Neuronal stem cell (in vitro differentiated cells): ENCODE measurements around the gene C1QTNF1.

Experiments
- DNase-seq: peaks from one replicate; pipeline ENCODE4 v3.0.0-alpha.2; 2013; ENCODE audit warnings: low spot score
- H2AFZ ChIP-seq: one replicate; pipeline ENCODE4 v1.6.1; 2013; ENCODE audit warnings: mild to moderate bottlenecking, low read length, inconsistent platforms
- H2AK5ac ChIP-seq: 2 replicates; pipeline ENCODE4 v1.6.1; 2013; ENCODE audit warnings: low read depth, mild to moderate bottlenecking, inconsistent platforms, low read length, moderate library complexity, mixed read lengths
- H2BK120ac ChIP-seq: 2 replicates; pipeline ENCODE4 v1.6.1; 2013; ENCODE audit warnings: low read depth, mild to moderate bottlenecking, inconsistent platforms, low read length, moderate library complexity, mixed read lengths
- H2BK12ac ChIP-seq: one replicate; pipeline ENCODE4 v1.6.1; 2013; ENCODE audit warnings: low read length, inconsistent platforms
- H2BK15ac ChIP-seq: 2 replicates; pipeline ENCODE4 v1.6.1; 2013; ENCODE audit warnings: mild to moderate bottlenecking, low read length, inconsistent platforms, mixed read lengths
- H2BK5ac ChIP-seq: one replicate; pipeline ENCODE4 v1.6.1; 2013; ENCODE audit warnings: inconsistent platforms, mild to moderate bottlenecking, low read length, moderate library complexity
- H3K14ac ChIP-seq: one replicate; pipeline ENCODE4 v1.6.1; 2013; ENCODE audit warnings: low read length, inconsistent platforms
- H3K18ac ChIP-seq: 2 replicates; pipeline ENCODE4 v1.6.1; 2013; ENCODE audit warnings: low read length, inconsistent platforms
- H3K23ac ChIP-seq: 2 replicates; pipeline ENCODE4 v1.6.1; 2013; ENCODE audit warnings: low read depth, mild to moderate bottlenecking, mixed read lengths, low read length, inconsistent platforms; ENCODE audit not compliant: poor library complexity
- H3K27ac ChIP-seq: replicated peaks from 3 replicates; pipeline ENCODE4 v1.5.1; 2013; ENCODE audit warnings: low read length, inconsistent platforms
- H3K27me3 ChIP-seq, 3 experiments: 2 replicates each; pipeline ENCODE4 v1.6.1; 2013; ENCODE audit warnings: low read length in 3 of 3, mild to moderate bottlenecking in 2 of 3, inconsistent platforms in 1 of 3, low read depth in 1 of 3, mixed read lengths in 1 of 3, moderate library complexity in 1 of 3; ENCODE audit not compliant: control insufficient read depth in 3 of 3, insufficient read depth in 3 of 3
- H3K36me3 ChIP-seq, 2 donors: replicated peaks in 1 of 2; 2 replicates each; pipeline ENCODE4 v1.6.1; 2013; ENCODE audit warnings: low read length in 2 of 2; ENCODE audit not compliant: control insufficient read depth in 2 of 2, insufficient read depth in 2 of 2
- H3K4ac ChIP-seq: 2 replicates; pipeline ENCODE4 v1.6.1; 2013; ENCODE audit warnings: inconsistent platforms, mild to moderate bottlenecking, low read length, moderate library complexity
- H3K4me1 ChIP-seq, 2 donors: 1 replicate in 1 of 2; 2 replicates in 1 of 2; pipeline ENCODE4 v1.6.1; 2013; ENCODE audit warnings: low read length in 2 of 2, low read depth in 1 of 2; ENCODE audit not compliant: control insufficient read depth in 2 of 2, insufficient read depth in 1 of 2
- H3K4me2 ChIP-seq: one replicate; pipeline ENCODE4 v1.6.1; 2013; ENCODE audit warnings: mild to moderate bottlenecking, low read length, inconsistent platforms; ENCODE audit not compliant: insufficient read depth, poor library complexity, severe bottlenecking
- H3K4me3 ChIP-seq, 2 donors: 2 replicates each; pipeline ENCODE4 v1.5.1; 2013; ENCODE audit warnings: low read length in 2 of 2, mild to moderate bottlenecking in 2 of 2, inconsistent platforms in 1 of 2, moderate library complexity in 1 of 2
- H3K79me1 ChIP-seq: one replicate; pipeline ENCODE4 v1.6.1; 2013; ENCODE audit warnings: low read depth, mild to moderate bottlenecking, inconsistent platforms, low read length, moderate library complexity
- H3K9ac ChIP-seq: one replicate; pipeline ENCODE4 v1.6.1; 2013; ENCODE audit warnings: mild to moderate bottlenecking, low read depth, low read length, inconsistent platforms; ENCODE audit not compliant: poor library complexity
- H3K9me3 ChIP-seq, 2 donors: replicated peaks in 1 of 2; 2 replicates each; pipeline versions ENCODE3 to v1.6.1; 2013; ENCODE audit warnings: low read length in 2 of 2, mild to moderate bottlenecking in 2 of 2, inconsistent platforms in 1 of 2, low read depth in 1 of 2, mixed read lengths in 1 of 2, moderate library complexity in 1 of 2; ENCODE audit not compliant: control insufficient read depth in 2 of 2, insufficient read depth in 1 of 2
- H4K8ac ChIP-seq: one replicate; pipeline ENCODE4 v1.6.1; 2013; ENCODE audit warnings: low read depth, mild to moderate bottlenecking, inconsistent platforms, low read length, moderate library complexity
- H4K91ac ChIP-seq: one replicate; pipeline ENCODE4 v1.6.1; 2013; ENCODE audit warnings: low read length, low read depth, mild to moderate bottlenecking, inconsistent platforms; ENCODE audit not compliant: poor library complexity
- WGBS, 2 donors: extraction: QIAGEN DNeasy Blood & Tissue Kit; methylation state at CpG; one replicate each; pipeline ENCODE4 v1.1.7; 2013; ENCODE audit warnings: missing lambda C conversion rate in 2 of 2, mixed read lengths in 1 of 2; ENCODE audit not compliant: insufficient read length in 2 of 2, insufficient replicate concordance in 1 of 2; ENCODE audit errors: extremely low coverage in 2 of 2; 5-methylcytosine and 5-hydroxymethylcytosine counted together

Gene C1QTNF1

GRCh38 chr17:79008666-79009387 lies 15.1 kb upstream of the C1QTNF1 start:
- Histone ChIP-seq H3K27ac (no peak overlapping the region), H3K27me3 (no peaks in the 10 kb centered on the region), H3K23ac (peak overlapping the region; percentile 51), H2BK5ac (no peak overlapping the region), H2AK5ac (peak overlapping the region; percentile 62), H3K4me3 (peak overlapping the region; percentile 92 to 100), H3K9me3 (peaks cover 5 to 11% of the 10 kb centered on the region in 2 donors), H2BK15ac (no peak overlapping the region), H2BK12ac (no peak overlapping the region), H3K18ac (peak overlapping the region; percentile 88), H3K4ac (no peak overlapping the region), H3K9ac (peak overlapping the region; percentile 95), H3K4me2 (peak overlapping the region; percentile 70), H2BK120ac (no peak overlapping the region), H3K14ac (peak overlapping the region; percentile 90), H3K4me1 (peaks cover 10 to 13% of the 10 kb centered on the region in 2 donors), H2AFZ (peak overlapping the region; percentile 92), H3K36me3 (peaks cover 2 to 15% of the 10 kb centered on the region in 2 donors), H3K79me1 (peaks cover 12% of the 10 kb centered on the region), H4K91ac (no peak overlapping the region), H4K8ac (peak overlapping the region; percentile 52)
- WGBS, 2 donors = no CpG with 5 or more reads among the region's 7 CpGs
- DNase-seq = no peak

GRCh38 chr17:79009397-79010303 lies 14.3 kb upstream of the C1QTNF1 start, which contains the start of gene CANT1:
TSS of gene CANT1 (minus strand) at chr17:79009764. CDS start at chr17:78997622, 12,142 bp downstream.
- Histone ChIP-seq H3K14ac (peak within 1 kb of the TSS; percentile 90), H4K91ac (peak within 1 kb of the TSS; percentile 85), H2BK5ac (peak within 1 kb of the TSS; percentile 59), H2BK12ac (no peak within 1 kb of the TSS), H3K9ac (peak within 1 kb of the TSS; percentile 95), H3K36me3 (peaks cover 2 to 15% of the 10 kb centered on the region in 2 donors), H2BK15ac (no peak within 1 kb of the TSS), H3K18ac (peak within 1 kb of the TSS; percentile 94), H3K79me1 (peaks cover 12% of the 10 kb centered on the region), H3K4ac (no peak within 1 kb of the TSS), H4K8ac (peak within 1 kb of the TSS; percentile 52), H3K4me3 (peak within 1 kb of the TSS; percentile 92 to 100), H3K4me1 (peaks cover 10 to 13% of the 10 kb centered on the region in 2 donors), H3K9me3 (peaks cover 5 to 15% of the 10 kb centered on the region in 2 donors), H2AFZ (peak within 1 kb of the TSS; percentile 92), H3K27me3 (no peaks in the 10 kb centered on the region), H3K27ac (no peak within 1 kb of the TSS), H3K23ac (peak within 1 kb of the TSS; percentile 51), H2BK120ac (peak within 1 kb of the TSS; percentile 28), H2AK5ac (peak within 1 kb of the TSS; percentile 77), H3K4me2 (peak within 1 kb of the TSS; percentile 70)
- WGBS, 2 donors = no CpG with 5 or more reads among the region's 73 CpGs
- DNase-seq = peak; percentile 87

GRCh38 chr17:79010304-79010646 lies 13.7 kb upstream of the C1QTNF1 start:
- no peaks in the 10 kb centered on the region for H3K27me3 ChIP-seq
- H3K4me3 ChIP-seq = peak overlapping the region in 1 of 2 donors; percentile 100
- peaks cover 10 to 13% of the 10 kb centered on the region in 2 donors for H3K4me1 ChIP-seq
- no peak overlapping the region for H2BK15ac ChIP-seq
- peak overlapping the region; percentile 59 for H2BK5ac ChIP-seq
- H3K27ac ChIP-seq = no peak overlapping the region
- H2BK120ac ChIP-seq = no peak overlapping the region
- H3K9ac ChIP-seq = no peak overlapping the region
- H3K18ac ChIP-seq = peak overlapping the region; percentile 94
- peak overlapping the region; percentile 92 for H2AFZ ChIP-seq
- H2AK5ac ChIP-seq = peak overlapping the region; percentile 77
- H3K36me3 ChIP-seq = peaks cover 2 to 15% of the 10 kb centered on the region in 2 donors
- H3K79me1 ChIP-seq = peaks cover 12% of the 10 kb centered on the region
- no peak overlapping the region for H3K4ac ChIP-seq
- H3K14ac ChIP-seq = no peak overlapping the region
- no CpG with 5 or more reads among the region's 7 CpGs for WGBS, 2 donors
- H3K9me3 ChIP-seq = peaks cover 5 to 22% of the 10 kb centered on the region in 2 donors
- peak overlapping the region; percentile 35 for H3K4me2 ChIP-seq
- no peak overlapping the region for H2BK12ac ChIP-seq
- no peak overlapping the region for H4K8ac ChIP-seq
- H4K91ac ChIP-seq = no peak overlapping the region
- H3K23ac ChIP-seq = no peak overlapping the region
- DNase-seq = no peak
